WTC11 (cell line): Measurements from ENCODE around the gene TMEM135. TPM values are rescaled to one million over a fixed set of nuclear protein-coding genes. Genes with fewer than 3 reads are reported as not detected.

Source experiments
- ATAC-seq: fragments of 200-7000 bp; cut with Tn5 transposase; 2 replicates; pipeline ENCODE4 v1.10.0; 2021; ENCODE audit warnings: mild to moderate bottlenecking, moderate library complexity
- CTCF ChIA-PET: fragments of 300-600 bp; sonication (Branson Sonifier 250); formaldehyde crosslinking; loops from one replicate; lab custom pipeline; 2021; ENCODE audit warnings: antibody characterized with exemption; lab: Charles Lee
- POLR2A ChIA-PET: fragments of 350-600 bp; sonication (Branson Sonifier 250); formaldehyde crosslinking; loops from one replicate; lab custom pipeline; 2021; ENCODE audit warnings: antibody characterized with exemption; lab: Charles Lee
- DNase-seq: peaks from one replicate; pipeline ENCODE4 v3.0.0; 2021; ENCODE audit warnings: low spot score
- H3K27ac Mint-ChIP-seq: 2 replicates; pipeline ENCODE4 v1.8.0; 2021; ENCODE audit warnings: mixed read lengths
- H3K27me3 Mint-ChIP-seq: 2 replicates; pipeline ENCODE4 v1.8.0; 2021; ENCODE audit warnings: low read depth, mild to moderate bottlenecking, moderate library complexity, mixed read lengths
- H3K36me3 Mint-ChIP-seq: 2 replicates; pipeline ENCODE4 v1.8.0; 2021; ENCODE audit warnings: mixed read lengths
- H3K4me1 Mint-ChIP-seq: 2 replicates; pipeline ENCODE4 v1.8.0; 2022; ENCODE audit warnings: mixed read lengths
- H3K4me3 Mint-ChIP-seq: 2 replicates; pipeline ENCODE4 v1.8.0; 2021; ENCODE audit warnings: mild to moderate bottlenecking, moderate library complexity, mixed read lengths
- H3K9me3 Mint-ChIP-seq: 2 replicates; pipeline ENCODE4 v1.8.0; 2021; ENCODE audit warnings: mixed read lengths
- AR ChIP-seq: fragments of 250-450 bp; sonication (Bioruptor Pico); IDR thresholded peaks from 2 replicates; pipeline ENCODE4 v1.9.0; 2021; ENCODE audit warnings: mild to moderate bottlenecking
- CBFB ChIP-seq: sonication (generic); formaldehyde crosslinking; IDR thresholded peaks from 2 replicates; pipeline ENCODE4 v1.8.1; 2022; ENCODE audit warnings: mild to moderate bottlenecking, low read depth, missing genetic modification reagents
- CREB1 ChIP-seq: sonication (generic); formaldehyde crosslinking; IDR thresholded peaks from 2 replicates; pipeline ENCODE4 v1.8.0; 2023; ENCODE audit warnings: mild to moderate bottlenecking, missing genetic modification reagents
- CREM ChIP-seq: sonication (generic); formaldehyde crosslinking; IDR thresholded peaks from 2 replicates; pipeline ENCODE4 v1.8.1; 2022; ENCODE audit warnings: mild to moderate bottlenecking, missing genetic modification reagents, moderate library complexity
- ETV6 ChIP-seq: sonication (generic); formaldehyde crosslinking; IDR thresholded peaks from 2 replicates; pipeline ENCODE4 v1.8.1; 2022; ENCODE audit warnings: mild to moderate bottlenecking, missing genetic modification reagents
- GABPB1 ChIP-seq: sonication (generic); formaldehyde crosslinking; IDR thresholded peaks from 2 replicates; pipeline ENCODE4 v1.8.1; 2023; ENCODE audit warnings: mild to moderate bottlenecking, missing genetic modification reagents
- GTF2I ChIP-seq: fragments of 250-450 bp; sonication (Bioruptor Pico); conservative IDR thresholded peaks from 2 replicates; pipeline ENCODE4 v1.4.0; 2021; ENCODE audit warnings: mild to moderate bottlenecking
- NR3C1 ChIP-seq: sonication (generic); formaldehyde crosslinking; conservative IDR thresholded peaks from 2 replicates; pipeline ENCODE4 v1.8.1; 2023; ENCODE audit warnings: low read depth, mild to moderate bottlenecking, missing genetic modification reagents
- PRRX2 ChIP-seq: fragments of 250-450 bp; sonication (Bioruptor Pico); IDR thresholded peaks from 2 replicates; pipeline ENCODE4 v1.8.0; 2021; ENCODE audit warnings: mild to moderate bottlenecking
- SMAD3 ChIP-seq: sonication (generic); formaldehyde crosslinking; IDR thresholded peaks from 2 replicates; pipeline ENCODE4 v1.8.0; 2022; ENCODE audit warnings: missing genetic modification reagents, mild to moderate bottlenecking, borderline replicate concordance
- TCF7 ChIP-seq: sonication (generic); formaldehyde crosslinking; IDR thresholded peaks from 2 replicates; pipeline ENCODE4 v1.8.0; 2022; ENCODE audit warnings: mild to moderate bottlenecking, low read depth, missing genetic modification reagents, moderate library complexity
- TEAD4 ChIP-seq: sonication (generic); formaldehyde crosslinking; IDR thresholded peaks from 2 replicates; pipeline ENCODE4 v1.8.0; 2022; ENCODE audit warnings: mild to moderate bottlenecking, missing genetic modification reagents
- ZMAT4 ChIP-seq: fragments of 250-450 bp; sonication (Bioruptor Pico); IDR thresholded peaks from 2 replicates; pipeline ENCODE4 v1.9.0; 2021; ENCODE audit warnings: mild to moderate bottlenecking
- ZNF219 ChIP-seq: sonication (generic); formaldehyde crosslinking; IDR thresholded peaks from 2 replicates; pipeline ENCODE4 v1.8.0; 2023; ENCODE audit warnings: missing genetic modification reagents, mild to moderate bottlenecking, borderline replicate concordance
- ZNF396 ChIP-seq: fragments of 250-450 bp; sonication (Bioruptor Pico); IDR thresholded peaks from 2 replicates; pipeline ENCODE4 v1.8.0; 2021; ENCODE audit warnings: mild to moderate bottlenecking, moderate library complexity, borderline replicate concordance
- ZNF425 ChIP-seq: fragments of 250-450 bp; sonication (Bioruptor Pico); conservative IDR thresholded peaks from 2 replicates; pipeline ENCODE4 v1.9.0; 2021; ENCODE audit warnings: mild to moderate bottlenecking
- ZSCAN18 ChIP-seq: fragments of 250-450 bp; sonication (Bioruptor Pico); IDR thresholded peaks from 2 replicates; pipeline ENCODE4 v2.1.2; 2022; ENCODE audit warnings: mild to moderate bottlenecking, moderate library complexity
- total RNA-seq: library from RNA; stranded (reverse); gene quantifications from 3 replicates; pipeline ENCODE4 v1.2.3, GENCODE V29; 2021
- TF ChIP-seq, protein P1 (sequence below): sonication (generic); formaldehyde crosslinking; IDR thresholded peaks from 2 replicates; pipeline ENCODE4 v1.8.1; 2022; ENCODE audit warnings: mild to moderate bottlenecking, moderate library complexity, missing genetic modification reagents
- TF ChIP-seq, protein P2 (sequence below): sonication (generic); formaldehyde crosslinking; IDR thresholded peaks from 2 replicates; pipeline ENCODE4 v1.8.1; 2023; ENCODE audit warnings: mild to moderate bottlenecking, missing genetic modification reagents, moderate library complexity
- TF ChIP-seq, protein P3 (sequence below): fragments of 250-450 bp; sonication (Bioruptor Pico); IDR thresholded peaks from 2 replicates; pipeline ENCODE4 v1.8.0; 2021; ENCODE audit warnings: mild to moderate bottlenecking
- TF ChIP-seq, protein P4 (sequence below): fragments of 250-450 bp; sonication (Bioruptor Pico); IDR thresholded peaks from 2 replicates; pipeline ENCODE4 v1.9.0; 2021; ENCODE audit warnings: moderate library complexity, mild to moderate bottlenecking, inconsistent platforms, borderline replicate concordance
- TF ChIP-seq, protein P5 (sequence below): sonication (generic); formaldehyde crosslinking; IDR thresholded peaks from 2 replicates; pipeline ENCODE4 v1.8.1; 2022; ENCODE audit warnings: mild to moderate bottlenecking, missing genetic modification reagents, moderate library complexity, borderline replicate concordance

Gene TMEM135
- total RNA-seq, 1 experiment from 2014 or later = 35.8 TPM

- no peak for DNase-seq
- Mint-ChIP-seq H3K36me3 (no peaks in the 10 kb centered on the region), H3K27ac (no peak overlapping the region), H3K27me3 (no peaks in the 10 kb centered on the region), H3K4me3 (no peak overlapping the region), H3K4me1 (no peaks in the 10 kb centered on the region), H3K9me3 (no peaks in the 10 kb centered on the region)
- TF ChIP-seq CREB1 (no peak), ZNF219 (CRISPR knock-in tag) (no peak), TCF7 (CRISPR knock-in tag) (no peak), CBFB (CRISPR knock-in tag) (no peak), ZNF396 (no peak), CREM (CRISPR knock-in tag) (no peak), NR3C1 (CRISPR knock-in tag) (no peak), ZSCAN18 (no peak), SMAD3 (CRISPR knock-in tag) (no peak), ZMAT4 (CRISPR knock-in tag) (no peak)
- TF ChIP-seq, protein P1, sequence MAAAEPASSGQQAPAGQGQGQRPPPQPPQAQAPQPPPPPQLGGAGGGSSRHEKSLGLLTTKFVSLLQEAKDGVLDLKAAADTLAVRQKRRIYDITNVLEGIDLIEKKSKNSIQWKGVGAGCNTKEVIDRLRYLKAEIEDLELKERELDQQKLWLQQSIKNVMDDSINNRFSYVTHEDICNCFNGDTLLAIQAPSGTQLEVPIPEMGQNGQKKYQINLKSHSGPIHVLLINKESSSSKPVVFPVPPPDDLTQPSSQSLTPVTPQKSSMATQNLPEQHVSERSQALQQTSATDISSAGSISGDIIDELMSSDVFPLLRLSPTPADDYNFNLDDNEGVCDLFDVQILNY (CRISPR knock-in tag) = no peak
- TF ChIP-seq, protein P2, sequence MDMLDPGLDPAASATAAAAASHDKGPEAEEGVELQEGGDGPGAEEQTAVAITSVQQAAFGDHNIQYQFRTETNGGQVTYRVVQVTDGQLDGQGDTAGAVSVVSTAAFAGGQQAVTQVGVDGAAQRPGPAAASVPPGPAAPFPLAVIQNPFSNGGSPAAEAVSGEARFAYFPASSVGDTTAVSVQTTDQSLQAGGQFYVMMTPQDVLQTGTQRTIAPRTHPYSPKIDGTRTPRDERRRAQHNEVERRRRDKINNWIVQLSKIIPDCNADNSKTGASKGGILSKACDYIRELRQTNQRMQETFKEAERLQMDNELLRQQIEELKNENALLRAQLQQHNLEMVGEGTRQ (CRISPR knock-in tag) = no peak
- TF ChIP-seq, protein P3, sequence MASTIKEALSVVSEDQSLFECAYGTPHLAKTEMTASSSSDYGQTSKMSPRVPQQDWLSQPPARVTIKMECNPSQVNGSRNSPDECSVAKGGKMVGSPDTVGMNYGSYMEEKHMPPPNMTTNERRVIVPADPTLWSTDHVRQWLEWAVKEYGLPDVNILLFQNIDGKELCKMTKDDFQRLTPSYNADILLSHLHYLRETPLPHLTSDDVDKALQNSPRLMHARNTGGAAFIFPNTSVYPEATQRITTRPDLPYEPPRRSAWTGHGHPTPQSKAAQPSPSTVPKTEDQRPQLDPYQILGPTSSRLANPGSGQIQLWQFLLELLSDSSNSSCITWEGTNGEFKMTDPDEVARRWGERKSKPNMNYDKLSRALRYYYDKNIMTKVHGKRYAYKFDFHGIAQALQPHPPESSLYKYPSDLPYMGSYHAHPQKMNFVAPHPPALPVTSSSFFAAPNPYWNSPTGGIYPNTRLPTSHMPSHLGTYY (CRISPR knock-in tag) = no peak
- TF ChIP-seq, protein P4, sequence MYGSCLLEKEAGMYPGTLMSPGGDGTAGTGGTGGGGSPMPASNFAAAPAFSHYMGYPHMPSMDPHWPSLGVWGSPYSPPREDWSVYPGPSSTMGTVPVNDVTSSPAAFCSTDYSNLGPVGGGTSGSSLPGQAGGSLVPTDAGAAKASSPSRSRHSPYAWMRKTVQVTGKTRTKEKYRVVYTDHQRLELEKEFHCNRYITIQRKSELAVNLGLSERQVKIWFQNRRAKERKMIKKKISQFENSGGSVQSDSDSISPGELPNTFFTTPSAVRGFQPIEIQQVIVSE (CRISPR knock-in tag) = no peak
- CTCF ChIA-PET = interaction anchor here (1.3 kb wide), 1 partner anchor 11 kb away, joined by 3 read pairs; no protein-coding TSS in a partner anchor
- POLR2A ChIA-PET = no interaction called here
- ATAC-seq = no peak
Measured at GRCh38 chr11:87006035-87006434, 31.7 kb upstream of the TMEM135 start.

GRCh38 chr11:87007963-87008362, 29.8 kb upstream of the TMEM135 start:
- H3K9me3 Mint-ChIP-seq = no peaks in the 10 kb centered on the region
- ChIA-PET CTCF (no interaction called here), POLR2A (no interaction called here)
- DNase-seq (no peak), ATAC-seq (no peak)
- H3K36me3 Mint-ChIP-seq = no peaks in the 10 kb centered on the region
- H3K27ac Mint-ChIP-seq = no peak overlapping the region
- H3K27me3 Mint-ChIP-seq = no peaks in the 10 kb centered on the region
- no peak overlapping the region for H3K4me3 Mint-ChIP-seq
- no peaks in the 10 kb centered on the region for H3K4me1 Mint-ChIP-seq
- TF ChIP-seq ETV6 (CRISPR knock-in tag) (no peak), AR (no peak), GABPB1 (CRISPR knock-in tag) (no peak), TEAD4 (CRISPR knock-in tag) (no peak), ZNF425 (no peak), PRRX2 (CRISPR knock-in tag) (no peak), GTF2I (no peak)
- TF ChIP-seq, protein P5, sequence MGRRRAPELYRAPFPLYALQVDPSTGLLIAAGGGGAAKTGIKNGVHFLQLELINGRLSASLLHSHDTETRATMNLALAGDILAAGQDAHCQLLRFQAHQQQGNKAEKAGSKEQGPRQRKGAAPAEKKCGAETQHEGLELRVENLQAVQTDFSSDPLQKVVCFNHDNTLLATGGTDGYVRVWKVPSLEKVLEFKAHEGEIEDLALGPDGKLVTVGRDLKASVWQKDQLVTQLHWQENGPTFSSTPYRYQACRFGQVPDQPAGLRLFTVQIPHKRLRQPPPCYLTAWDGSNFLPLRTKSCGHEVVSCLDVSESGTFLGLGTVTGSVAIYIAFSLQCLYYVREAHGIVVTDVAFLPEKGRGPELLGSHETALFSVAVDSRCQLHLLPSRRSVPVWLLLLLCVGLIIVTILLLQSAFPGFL (CRISPR knock-in tag) = no peak
